CD4-positive, alpha-beta T cell treated with Interleukin-15 for 4 hours (primary cell): ENCODE data around the gene C1orf21.

ENCODE experiments used
- DNase-seq: peaks from one replicate; pipeline ENCODE4 v3.0.0-alpha.2; 2020; ENCODE audit warnings: low spot score

The C1orf21 gene

DNA sequence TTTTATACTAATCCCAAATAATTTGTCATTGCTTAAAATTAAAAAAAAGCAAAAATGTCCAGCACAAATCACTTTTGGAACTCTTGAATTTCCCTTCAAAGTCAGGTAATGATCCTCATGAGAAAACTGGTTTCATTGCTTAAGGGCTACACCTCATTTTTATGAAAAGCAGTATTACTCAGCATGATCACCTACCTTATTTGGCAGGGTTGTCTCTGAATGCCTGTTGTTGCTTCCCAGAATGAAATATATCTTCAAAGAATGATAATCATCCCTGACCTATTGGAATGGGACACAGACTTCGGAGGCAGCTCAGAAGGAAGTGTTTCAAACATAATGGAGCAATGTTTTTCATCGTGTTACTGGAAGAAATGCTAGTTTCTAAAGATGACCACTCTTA lies 29.7 kb downstream of the C1orf21 start:
- DNase-seq = no peak

DNA sequence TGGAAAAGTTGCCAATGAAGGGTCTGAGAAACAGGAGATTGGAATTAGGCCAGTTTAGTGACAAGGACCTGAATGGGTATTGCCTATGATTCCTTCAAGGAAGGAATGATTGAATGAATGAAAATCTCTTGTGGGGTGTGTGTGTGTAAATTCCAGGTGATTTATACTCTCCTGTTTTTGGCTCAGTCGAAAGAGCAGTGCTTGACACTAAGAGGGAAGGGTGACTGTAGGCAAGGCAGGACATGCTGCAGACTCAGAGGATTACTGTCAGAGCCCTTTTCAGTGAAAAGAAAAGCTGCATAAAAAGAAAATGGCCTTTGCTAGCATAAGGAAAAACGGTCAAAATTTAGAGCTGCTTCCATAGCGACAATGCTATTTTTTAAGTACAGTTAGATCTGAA lies 30.1 kb downstream of the C1orf21 start:
- DNase-seq = no peak

- DNase-seq = no peak
These were observed 31.1 kb downstream of the C1orf21 start for GRCh38 chr1:184417916-184418315.

- DNase-seq = no peak
These were observed 32.0 kb downstream of the C1orf21 start for GRCh38 chr1:184418652-184419349.

DNA sequence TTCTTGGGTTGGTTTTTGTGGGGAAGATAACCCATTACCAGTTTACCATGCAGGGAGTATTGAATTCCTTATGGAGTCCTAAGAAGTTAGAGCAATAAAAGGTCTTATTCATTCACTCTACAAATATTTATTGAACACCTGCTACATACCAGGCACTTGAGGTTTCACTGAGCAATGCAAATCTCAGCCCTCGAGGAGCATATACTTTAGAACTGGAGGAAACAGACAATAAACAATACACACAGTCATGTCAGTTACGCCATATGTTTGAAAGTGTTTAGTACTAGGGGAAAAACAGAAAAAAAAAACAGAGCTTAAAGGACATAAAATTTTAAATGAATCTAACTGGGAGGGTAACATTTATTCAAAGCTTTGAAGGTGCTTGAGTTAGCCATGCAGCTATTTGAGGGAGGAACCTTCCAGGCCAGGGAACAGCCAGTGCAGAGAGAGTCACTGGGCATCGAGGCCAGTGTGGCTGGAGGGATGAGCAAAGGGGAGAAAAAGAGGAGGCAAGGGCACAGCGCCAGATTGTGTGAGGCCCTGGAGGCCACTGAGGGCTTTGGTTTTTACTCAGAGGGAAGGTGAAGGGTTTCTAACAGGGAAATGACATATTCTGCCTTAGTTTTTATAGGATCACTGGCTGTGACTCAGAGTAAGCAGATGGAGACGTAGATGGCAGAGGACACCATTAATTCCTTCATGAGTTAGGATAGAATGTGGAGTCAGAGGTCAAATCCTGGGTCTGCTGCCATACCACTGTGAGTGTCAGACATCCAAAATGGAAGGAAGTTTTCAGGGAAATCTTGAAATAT lies 32.7 kb downstream of the C1orf21 start:
- DNase-seq = no peak

- DNase-seq = no peak
These were observed 35.8 kb downstream of the C1orf21 start for GRCh38 chr1:184422490-184423233.

DNA sequence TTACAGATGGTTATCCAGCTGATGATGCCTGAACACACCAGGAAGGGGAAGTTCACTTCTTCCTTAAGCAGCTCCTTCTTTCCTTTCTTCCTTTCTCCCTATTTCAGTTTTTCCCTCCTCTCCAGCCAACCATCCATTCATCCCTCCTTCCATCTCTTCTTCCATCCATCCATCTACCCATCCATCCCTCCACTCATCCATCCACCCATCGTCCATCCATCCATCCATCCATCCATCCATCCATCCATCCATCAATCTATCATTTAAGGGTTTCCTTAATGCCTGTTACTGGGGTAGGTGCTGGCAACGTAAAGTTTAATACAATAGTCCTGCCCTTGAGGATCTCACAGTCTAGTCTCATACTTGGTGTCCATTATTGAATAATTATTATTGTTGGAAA lies 36.8 kb downstream of the C1orf21 start:
- no peak for DNase-seq

DNA sequence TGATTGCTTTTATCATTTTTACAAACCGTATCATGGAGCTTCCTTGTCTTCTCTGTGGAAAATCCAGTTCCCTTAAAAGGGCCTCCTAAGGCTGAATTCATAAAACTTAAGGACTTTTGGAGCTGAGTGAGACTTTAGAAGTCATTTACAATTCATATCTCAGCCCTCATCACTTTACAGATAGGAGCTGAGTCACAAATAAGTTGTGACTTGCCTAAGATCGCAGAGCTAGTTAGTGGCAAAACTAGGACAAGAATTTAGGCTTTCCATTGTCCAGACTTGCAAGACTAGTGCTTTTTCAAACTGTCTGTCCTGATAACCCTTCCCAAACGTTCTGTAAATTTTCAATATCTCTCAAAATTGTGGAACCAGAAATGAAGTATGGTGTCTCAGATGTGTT lies 37.3 kb downstream of the C1orf21 start:
- no peak for DNase-seq

- no peak for DNase-seq
These were observed 38.1 kb downstream of the C1orf21 start for GRCh38 chr1:184424945-184425344.

DNA sequence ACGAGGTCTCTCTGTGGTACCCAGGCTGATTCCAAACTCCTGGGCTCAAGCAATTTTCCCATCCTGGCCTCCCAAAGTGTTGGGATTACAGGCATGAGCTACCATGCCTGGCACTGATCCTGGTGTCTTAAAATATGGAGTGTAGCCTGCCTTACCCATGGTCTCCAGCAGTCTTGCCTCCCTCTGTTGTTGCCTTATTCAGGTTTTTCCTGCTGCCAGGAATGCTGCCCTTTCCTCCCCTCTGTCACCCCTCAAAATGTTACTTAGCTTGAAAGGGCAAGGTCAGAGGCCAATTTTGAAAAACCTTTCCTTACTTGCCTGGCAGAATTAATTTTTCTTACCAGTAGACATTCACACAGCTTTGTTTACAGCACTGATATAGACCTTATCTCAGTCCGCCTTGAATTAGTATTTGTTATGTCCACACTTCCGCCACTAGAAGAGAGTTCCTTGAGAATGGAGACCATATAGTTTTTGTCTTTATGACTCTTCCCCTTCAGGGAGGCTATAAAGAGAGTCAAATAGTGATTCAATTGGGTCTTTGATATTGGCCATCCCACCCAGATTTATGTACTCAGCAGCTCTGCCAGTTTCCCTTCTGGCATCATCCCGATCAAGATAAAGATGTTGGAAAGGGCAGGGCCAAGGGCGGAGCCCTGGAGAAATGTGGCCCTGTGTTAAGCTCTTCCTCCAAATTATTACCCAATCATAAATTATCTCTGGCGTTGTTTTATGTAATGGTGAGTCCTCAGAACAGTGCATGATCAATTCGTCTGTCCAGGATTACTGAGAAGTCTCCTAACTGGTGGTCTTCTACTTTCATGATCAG lies 38.8 kb downstream of the C1orf21 start:
- no peak for DNase-seq

- DNase-seq = no peak
These were observed 39.4 kb downstream of the C1orf21 start for GRCh38 chr1:184426278-184426674.

DNA sequence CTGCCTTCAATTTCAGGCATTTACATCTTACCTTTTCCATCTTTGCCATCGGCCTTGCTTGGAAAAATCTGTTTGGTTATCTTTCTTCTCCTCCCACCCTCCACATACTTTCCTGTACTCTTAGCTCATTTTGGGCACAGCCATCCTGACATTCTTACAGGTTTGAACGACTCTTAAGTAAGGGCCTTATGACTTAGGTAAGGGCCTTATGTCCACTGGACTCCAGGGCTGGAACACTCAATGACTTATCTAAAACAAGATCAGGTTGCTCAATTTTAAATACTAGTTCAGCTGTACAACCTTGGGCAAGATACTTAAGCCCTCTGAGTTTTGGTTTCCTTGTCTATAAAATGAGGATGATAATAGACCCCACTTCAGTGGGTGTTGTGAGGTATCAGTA lies 40.9 kb downstream of the C1orf21 start:
- DNase-seq = no peak

- DNase-seq = no peak
These were observed 41.8 kb downstream of the C1orf21 start for GRCh38 chr1:184428604-184429003.

DNA sequence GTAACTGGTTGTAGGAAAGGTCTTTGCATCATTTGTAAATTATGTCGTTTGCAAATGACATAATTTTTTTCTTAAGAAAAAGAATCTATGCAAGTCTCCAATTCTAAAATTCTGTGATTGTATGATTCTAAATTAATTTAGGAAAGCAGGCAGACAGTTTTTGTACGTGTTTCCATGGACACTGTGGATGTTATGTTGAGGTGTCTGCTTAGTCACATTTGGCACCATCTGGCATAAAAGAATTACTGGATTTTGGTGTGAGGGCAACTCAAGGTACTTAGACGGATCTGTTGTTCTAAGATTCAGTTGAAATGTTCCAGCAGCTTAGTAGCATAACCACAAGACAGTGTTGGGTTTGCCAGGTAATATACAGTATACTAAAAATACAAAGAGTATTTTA lies 42.5 kb downstream of the C1orf21 start:
- DNase-seq = no peak

DNA sequence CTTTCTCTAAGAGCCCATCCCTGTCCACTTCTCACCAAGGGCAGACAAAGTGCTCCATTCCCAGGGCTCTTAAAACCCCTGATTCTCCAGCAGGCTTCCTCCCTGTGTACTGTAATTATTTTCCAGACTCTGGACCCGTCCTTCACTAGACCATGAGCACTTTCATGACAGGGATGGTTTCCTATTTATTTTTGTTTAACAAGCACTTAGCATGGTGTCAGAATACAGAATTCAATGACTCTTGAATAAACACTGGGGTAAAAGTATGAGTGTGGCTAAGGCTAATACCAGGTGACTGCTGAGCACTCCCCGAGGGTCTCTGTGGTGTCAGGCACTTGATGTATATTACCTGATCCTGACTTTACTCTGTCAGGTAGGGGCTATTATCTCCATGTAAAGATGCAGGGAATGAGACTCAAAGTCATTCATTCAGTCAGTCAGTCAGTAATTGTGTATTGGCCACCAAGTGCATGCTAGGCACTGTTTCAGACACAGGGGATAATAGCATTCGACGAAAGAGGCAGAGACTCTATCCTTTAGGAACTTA lies 47.2 kb downstream of the C1orf21 start:
- DNase-seq = no peak

- DNase-seq = no peak
These were observed 50.5 kb downstream of the C1orf21 start for GRCh38 chr1:184437291-184437690.

GRCh38 chr1:184438363-184438762 lies 51.5 kb downstream of the C1orf21 start:
- DNase-seq = no peak

GRCh38 chr1:184442260-184442659 lies 55.4 kb downstream of the C1orf21 start:
- DNase-seq = no peak

DNA sequence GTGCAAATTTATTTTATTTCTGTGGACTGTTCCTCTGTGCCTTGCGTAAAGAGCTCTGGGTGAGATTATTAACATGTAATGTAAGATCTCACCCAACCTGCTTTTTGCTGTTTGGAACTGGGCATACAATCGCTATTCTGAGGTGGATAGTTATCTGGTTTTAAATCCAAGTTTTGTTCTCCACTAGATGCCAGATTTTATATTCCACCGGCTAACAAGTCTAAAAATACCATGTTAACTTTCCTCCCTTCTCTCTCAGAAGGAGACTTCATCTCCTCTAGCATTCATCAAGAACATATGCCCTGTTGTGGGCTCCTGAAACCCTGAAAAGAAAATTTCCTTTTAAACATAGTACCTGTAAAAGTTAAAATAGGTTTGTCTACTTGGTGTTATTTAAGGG lies 56.4 kb downstream of the C1orf21 start:
- DNase-seq = no peak

DNA sequence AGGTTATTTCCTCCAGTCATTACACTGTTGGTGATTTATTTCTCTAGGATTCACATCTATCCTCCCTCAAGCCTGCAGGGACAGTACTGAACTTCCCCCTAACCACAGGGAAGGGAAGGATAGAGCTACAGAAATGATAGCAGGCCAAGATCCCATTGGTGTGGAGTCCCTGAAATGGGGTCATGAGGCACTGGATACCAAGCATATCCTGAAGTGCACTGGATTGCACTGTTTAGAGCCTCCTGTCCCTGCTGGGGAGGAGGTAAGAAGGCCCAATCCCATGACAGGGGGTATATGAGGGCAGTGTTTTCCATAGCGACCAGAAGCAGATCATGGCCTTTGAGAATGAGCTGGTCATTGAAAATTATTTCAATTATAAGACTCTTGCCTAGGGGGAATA lies 56.8 kb downstream of the C1orf21 start:
- DNase-seq = no peak

DNA sequence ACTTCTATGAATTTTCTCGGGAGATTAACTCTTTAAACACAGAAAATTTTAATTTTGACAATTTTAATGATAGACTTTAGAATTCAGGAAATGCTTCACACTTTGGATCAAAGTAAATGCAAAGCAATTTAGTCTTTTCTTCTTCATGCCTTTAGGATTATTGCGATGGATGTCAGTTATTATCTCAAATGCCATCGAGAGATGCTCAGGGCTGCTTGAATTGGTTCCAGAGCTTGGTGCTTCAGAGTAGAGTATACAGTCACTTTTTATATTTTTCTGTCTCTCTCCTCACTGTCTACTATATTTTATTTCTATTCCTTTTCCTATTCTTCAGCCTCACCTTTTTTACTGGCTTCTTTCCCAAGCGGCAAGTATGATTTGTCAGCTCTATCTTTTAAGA lies 59.2 kb downstream of the C1orf21 start:
- DNase-seq = no peak
